HG03342 (cell line): Measurements from ENCODE around the gene UBR3.
"Not testable (repeated sequence)": the region's sequence is repeated elsewhere in the genome, so short reads cannot be mapped to it uniquely, and the experiment has no call there.

ENCODE experiments used
- ATAC-seq: cut with Tn5 transposase; IDR thresholded peaks from one replicate; pipeline ENCODE4 v1.9.1; 2021; ENCODE audit warnings: mild to moderate bottlenecking, moderate library complexity; ENCODE audit not compliant: unreplicated experiment

The UBR3 gene

DNA sequence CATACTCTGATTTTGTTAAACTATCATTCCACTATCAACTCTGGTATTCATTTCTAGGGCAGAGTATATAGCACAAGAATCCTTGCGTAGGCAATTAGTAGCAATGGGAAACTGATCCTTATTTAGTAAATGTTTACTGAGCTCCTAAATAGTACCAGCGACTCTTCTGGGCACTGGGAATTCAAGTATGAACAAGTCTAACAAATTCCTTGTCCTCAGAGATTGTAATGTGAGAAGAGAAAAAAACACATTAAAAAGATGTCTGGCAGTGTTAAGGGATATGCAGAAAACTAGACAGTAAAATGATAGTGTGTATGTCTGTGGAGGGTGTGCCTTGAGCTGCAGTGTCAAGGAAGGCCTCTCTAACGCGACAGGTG is 3.3 kb upstream of the UBR3 start:
- ATAC-seq, result no peak

DNA sequence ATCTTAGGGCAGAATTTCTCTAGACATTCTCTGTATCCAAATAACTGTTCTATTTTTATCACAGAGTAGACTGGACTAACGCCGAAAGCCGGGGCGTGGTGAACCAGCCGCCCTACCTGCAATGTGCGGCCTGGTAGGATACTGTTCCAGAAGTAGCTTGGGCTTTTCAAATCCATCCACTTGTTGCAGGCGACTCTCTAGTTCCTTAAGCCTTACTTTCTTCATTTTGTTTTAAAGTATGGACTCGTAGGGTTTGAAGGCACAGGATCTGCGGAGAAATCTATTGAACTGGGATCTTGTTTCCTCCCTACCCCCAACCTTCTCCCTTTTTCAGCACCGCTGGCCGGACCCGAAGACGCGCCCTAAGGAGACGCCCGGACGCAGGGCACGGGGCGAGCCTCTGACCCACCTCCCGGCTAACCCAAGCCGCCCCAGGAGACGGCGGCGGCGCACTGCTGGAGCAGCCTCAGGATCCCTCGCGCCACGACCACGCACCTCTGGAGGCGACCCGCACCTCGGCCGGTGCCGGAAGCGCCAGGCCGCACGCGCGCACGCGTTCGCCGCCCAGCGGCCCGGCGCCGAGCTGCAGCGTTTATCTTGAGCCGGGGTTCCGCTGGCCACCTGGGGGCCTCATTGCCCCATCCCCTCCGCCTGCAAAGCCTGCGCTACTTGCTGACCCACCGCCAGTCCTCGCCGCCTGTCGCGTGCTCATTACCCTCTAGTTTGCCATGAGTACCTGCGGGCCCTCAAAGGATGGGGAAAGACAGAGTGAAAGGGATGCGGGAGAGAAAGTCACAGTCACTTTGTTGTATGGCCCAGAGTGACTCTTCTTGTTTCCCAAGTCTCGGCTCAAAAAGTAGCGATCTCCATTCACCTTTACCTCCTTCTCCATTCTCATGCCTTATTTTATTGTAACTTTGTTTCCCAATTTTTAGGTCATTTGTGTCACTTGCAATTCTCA is 2.6 kb upstream of the UBR3 start, which contains the start of gene METTL5:
METTL5 (minus strand) TSS at position 533 of the 961 bp plus-strand sequence; CDS start at position 225, 308 bp downstream.
- peak; percentile 65 for ATAC-seq

DNA sequence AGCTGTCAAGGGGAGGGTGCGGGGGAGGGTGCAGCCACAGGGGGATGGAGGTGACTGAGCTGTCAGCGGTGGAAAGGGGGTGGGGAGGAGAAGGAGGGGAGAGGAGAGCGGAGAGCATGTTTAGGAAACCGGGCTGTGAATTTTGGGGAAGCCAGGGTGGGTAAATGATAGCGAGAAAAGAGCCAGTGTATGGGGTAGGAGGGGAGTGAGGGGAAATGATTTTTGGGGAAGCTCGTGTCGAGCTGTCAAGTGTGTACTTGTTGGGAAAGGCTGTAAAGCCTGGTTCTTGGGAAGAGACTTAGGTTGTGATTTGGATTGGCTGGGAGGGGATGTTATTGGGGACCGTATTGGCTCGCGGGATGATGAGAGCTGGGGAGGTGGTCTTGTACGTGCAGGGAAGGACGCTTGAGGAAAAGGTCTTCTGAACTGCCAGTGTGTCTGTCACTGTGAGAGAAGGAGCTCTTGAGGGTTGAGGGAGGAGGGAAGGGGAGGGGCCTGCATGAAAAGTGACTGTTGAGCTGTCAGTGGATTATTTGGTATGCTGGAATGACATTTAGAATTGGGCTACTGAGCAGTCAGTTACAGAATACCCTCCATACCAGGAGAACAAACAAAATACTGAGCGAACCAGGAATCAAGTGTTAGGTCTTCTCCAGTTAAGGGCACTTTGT is 1.0 kb downstream of the UBR3 start:
- ATAC-seq, result peak; percentile 36

DNA sequence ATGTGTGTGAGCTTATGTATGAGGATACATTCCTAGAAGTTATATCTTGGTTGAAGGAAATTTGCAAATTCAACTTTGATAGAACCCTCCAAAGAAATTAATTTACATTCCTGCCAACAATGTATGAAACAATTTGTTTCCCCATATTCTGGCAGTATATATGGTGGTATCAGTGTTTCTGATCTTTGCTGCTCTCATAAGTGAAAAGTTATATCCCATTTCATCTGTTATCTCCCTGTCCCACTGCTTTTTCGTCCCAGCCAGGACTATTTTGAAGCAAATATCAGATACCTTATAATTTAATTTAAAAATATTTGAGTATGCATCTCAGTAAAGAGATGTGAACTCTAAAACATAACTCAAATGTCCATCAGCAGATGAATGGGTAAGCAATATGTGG is 7.1 kb downstream of the UBR3 start:
- ATAC-seq, result no peak

DNA sequence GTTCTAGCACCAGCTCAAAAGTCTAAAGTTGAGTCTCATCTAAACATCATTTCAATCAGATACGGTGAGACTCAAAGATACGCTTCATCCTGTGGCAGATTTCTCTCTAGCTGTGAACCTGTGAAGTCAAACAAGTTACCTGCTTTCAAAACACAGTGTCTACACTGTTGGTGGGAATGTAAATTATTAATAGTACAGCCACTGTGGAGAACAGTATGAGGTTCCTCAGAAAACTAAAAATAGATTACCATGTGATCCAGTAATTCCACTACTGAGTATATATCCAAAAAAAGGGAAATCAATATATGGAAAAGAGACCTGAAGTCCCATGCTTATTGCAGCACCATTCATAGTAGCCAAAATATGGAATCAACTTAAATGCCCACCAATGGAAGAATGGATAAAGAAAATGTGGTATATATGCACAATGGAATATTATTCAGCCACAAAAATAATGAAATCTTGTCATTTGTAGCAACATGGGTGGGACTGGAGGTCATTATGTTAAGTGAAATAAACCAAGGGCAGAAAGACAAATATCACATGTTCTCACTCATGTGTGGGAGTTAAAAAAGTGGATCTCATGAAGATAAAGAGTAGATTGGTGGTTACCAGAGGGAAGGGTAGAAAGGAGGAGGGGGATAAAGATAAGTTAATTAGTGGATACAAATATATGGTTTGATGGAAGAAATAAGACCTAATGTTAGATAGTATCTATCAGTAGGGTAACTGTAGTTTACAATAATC is 11.7 kb downstream of the UBR3 start:
- no peak for ATAC-seq

DNA sequence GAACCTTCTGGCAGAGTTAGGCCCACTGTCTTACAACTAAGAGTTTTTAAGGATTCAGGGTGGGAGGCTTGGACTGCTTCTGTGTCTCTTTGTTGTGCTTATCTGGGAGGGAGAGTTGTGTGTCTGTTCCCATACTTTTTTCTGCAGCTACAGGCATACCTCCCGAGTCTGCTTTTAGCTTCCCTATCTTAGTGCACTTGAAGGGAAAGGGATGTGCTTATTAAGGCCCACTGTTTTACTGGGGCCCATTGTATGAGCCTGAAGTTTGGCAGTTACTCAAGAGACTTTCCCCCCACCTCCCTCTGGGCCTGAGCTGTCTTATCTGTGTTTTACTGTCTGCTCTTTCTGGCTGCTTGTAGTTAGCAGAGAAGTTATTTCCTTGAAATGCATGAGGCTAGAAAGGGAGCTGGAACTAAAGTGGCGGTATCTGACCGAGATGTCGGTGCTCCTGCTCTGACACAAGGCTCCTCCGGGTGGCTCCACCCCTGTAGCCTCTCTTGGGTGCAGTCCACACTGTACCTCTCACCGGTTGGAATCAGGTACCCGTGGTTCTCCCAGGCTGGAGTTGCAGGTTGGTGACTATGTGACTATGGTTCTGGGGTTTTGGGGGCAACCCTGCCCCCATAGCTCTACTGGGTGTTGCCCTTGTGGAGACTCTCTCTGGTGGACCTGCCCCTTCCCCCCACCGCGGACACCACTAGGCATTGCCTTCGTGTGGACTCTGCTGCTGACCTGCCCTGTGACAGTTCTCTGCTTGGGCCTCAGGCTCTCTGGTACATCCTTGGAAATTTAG is 12.9 kb downstream of the UBR3 start:
- ATAC-seq, result no peak

DNA sequence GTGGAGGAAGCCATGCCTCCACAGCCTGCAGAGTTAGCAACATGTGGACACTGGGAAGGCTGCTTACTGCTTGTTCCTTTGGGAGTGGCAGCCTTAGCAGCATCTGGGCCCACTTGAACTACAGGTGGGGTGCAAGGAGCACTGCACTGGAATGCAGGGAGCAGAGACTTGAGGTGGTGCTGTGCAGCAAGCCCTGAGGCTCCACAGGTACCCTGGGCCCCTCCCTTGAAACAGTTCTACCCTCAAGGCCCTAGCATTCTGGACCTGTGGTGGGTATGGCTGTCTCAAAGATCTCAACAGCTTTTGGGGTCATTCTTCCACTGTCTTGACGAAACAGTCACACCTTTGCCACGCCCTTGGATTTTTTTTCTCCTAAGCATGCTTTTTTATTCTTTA is 13.5 kb downstream of the UBR3 start:
- ATAC-seq, result no peak

DNA sequence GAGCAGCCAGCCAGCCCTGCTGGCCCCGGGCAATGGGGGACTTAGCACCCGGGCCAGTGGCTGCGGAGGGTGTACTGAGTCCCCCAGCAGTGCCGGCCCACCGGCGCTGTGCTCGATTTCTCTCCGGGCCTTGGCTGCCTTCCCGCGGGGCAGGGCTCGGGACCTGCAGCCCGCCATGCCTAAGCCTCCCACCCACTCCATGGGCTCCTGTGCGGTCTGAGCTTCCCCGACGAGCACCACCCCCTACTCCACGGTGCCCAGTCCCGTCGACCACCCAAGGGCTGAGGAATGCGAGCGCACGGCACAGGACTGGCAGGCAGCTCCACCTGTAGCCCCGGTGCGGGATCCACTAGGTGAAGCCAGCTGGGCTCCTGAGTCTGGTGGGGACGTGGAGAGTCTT is 14.4 kb downstream of the UBR3 start:
- not testable (repeated sequence) for ATAC-seq

DNA sequence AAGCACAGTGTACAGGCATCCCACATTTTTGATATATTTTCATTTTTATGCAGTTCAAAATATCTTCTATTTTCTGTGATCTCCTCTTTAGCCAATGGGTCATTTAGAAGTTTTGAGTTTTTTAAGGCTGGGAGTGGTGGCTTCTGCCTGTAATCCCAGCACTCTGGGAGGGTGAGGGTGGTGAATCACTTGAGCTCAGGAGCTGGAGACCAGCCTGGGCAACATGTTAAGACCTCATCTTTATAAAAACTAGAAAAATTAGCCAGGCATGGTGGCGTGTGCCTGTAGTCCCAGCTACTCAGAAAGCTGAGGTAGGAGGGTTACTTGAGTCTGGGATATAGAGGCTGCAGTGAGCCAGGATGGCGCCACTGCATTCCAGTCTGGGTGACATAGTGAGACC is 17.8 kb downstream of the UBR3 start:
- ATAC-seq, result no peak

DNA sequence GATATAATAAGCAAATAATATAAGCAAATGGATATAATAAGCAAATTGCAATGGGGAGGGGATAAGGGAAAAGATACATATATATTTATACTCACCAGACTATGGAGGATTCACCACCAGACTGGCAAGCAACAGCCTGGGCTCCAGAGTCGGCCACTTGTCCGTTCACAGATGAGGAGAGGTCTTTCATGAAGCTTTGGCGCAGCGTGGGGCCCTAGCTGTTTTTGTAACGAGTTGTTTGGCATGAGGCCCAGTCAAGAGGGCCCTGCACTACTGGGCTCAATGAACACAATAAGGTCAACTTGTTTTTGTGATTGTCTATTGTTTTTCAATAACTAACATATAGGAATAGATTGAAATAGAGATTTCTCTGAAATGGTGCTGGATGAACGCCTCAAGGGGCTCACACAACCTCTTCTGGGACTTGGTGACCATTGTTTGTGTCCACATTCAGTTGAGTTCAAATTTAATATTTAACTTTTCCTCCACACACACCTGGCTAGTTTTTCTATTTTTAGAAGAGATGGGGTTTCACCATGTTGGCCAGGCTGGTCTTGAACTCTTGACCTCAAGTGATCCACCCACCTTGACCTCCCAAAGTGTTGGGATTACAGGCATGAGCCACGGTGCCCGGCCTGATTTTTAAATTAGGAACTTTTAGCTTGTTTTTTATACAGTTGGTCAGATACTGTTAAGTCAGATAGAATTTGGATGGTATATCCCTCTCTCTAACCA is 21.9 kb downstream of the UBR3 start:
- not testable (repeated sequence) for ATAC-seq

DNA sequence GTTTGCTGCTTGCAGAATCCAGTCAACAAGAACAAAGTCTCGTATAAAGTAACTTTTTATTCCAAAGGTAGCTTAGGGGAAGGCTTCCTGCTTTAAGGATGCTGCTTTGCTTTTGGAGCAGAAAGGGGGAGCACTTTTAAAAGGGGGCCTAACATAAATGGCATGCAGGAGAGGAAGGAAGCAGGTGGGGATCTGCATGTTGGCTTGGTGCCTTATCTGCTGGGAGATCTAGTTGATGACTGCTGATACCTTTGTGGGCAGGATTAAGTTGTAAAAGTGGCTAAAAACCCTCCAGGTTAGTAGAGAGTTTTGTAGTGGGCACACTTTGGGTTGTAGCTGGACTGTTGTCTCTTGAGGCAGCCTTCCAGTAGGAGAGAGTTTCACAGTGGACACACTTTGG is 22.5 kb downstream of the UBR3 start:
- no peak for ATAC-seq

DNA sequence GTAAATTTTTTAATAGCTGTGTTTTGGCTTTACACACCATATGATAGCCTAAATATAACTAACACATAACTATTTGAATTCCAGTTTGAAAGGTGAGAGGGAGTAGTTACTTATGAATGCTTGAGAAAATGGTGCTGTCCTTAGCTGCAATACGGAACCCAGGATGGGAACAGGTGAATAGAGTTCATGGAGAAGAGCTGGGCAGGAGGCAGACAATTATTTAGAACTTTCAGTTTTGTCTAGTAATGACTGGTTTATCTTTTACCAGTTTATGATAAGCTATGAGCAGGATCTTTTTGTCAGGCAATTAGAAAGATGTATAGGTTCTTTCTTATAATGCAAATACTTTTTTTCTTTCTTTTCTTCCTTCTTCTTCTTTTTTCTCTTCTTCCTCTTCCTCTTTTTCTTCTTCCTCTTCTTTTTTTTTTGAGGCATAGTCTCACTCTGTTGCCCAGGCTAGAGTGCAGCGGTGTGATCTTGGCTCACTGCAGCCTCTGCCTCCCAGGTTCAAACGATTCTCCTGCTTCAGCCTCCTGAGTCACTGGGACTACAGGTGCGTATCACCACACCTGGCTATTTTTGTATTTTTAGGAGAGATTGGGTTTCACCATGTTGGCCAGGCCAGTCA is 25.9 kb downstream of the UBR3 start:
- ATAC-seq, result no peak

DNA sequence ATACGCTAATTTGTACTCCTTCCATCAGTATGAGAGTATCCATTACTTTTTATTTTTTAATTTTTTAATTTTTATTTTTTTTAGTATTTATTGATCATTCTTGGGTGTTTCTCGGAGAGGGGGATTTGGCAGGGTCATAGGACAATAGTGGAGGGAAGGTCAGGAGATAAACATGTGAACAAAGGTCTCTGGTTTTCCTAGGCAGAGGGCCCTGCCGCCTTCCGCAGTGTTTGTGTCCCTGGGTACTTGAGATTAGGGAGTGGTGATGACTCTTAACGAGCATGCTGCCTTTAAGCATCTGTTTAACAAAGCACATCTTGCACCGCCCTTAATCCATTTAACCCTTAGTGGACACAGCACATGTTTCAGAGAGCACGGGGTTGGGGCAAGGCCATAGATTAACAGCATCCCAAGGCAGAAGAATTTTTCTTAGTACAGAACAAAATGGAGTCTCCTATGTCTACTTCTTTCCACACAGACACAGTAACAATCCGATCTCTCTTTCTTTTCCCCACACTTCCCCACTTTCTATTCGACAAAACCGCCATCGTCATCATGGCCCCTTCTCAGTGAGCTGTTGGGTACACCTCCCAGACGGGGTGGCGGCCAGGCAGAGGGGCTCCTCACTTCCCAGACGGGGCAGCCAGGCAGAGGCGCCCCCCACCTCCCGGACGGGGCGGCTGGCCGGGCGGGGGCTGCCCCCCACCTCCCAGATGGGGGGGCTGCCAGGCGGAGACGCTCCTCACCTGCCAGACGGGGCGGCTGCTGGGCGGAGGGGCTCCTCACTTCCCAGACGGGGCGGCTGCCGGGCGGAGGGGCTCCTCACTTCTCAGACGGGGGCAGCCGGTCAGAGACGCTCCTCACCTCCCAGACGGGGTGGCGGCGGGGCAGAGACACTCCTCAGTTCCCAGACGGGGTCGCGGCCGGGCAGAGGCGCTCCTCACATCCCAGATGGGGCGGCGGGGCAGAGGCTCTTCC is 28.3 kb downstream of the UBR3 start:
- ATAC-seq, result not testable (repeated sequence)

DNA sequence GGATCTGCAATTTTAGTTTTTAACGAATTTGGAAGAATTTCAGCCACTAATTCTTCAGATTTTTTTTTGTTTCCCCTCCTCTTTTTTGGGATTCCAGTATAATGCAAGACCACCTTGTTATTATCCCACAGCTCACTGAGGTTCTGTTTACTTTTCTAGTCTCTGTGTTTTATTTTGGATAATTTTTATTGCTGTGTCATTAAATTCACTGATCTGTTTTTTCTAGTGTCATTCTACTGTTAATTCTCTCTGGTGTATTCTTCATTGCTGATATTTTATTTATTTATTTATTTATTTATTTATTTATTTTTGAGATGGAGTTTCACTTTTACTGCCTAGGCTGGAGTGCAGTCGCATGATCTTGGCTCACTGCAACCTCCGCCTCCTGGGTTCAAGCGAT is 32.2 kb downstream of the UBR3 start:
- ATAC-seq, result no peak

DNA sequence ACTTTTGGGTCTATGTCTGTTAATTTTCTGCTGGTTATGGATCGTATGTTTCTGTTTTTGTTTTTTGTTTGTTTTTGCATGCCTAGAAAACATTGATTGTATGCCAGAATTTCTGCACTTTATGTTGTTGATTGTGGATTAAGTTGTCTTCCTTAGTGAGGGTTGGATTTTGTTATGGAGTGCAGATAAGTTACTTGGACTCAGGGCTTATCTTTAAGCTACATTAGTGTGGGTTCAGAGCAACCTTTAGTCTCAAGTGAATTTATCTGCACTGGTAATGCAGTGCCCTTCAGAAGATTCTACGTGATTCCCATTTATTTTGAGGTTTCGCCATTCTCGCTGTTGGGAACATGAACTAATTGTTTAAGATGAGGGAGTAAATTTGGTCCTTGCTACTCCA is 32.9 kb downstream of the UBR3 start:
- ATAC-seq, result no peak

DNA sequence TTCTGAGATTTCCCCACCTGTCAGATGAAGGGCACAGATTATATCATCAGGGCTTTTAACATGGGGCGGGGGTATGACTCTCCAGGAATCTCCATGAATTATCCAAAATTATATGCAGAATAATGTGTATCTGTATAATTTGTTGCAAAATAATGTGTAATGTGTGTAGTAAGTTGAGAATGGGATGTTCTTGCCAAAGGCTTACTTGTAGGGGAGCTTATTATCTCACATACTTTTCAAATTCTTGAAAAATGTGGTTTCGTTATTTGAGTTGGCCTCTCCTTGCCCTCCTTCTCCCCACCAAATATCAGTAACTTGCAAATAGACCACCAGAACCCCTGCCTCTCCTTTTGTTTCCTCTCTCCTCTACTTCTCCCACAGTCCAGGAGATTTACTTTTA is 35.6 kb downstream of the UBR3 start:
- no peak for ATAC-seq

DNA sequence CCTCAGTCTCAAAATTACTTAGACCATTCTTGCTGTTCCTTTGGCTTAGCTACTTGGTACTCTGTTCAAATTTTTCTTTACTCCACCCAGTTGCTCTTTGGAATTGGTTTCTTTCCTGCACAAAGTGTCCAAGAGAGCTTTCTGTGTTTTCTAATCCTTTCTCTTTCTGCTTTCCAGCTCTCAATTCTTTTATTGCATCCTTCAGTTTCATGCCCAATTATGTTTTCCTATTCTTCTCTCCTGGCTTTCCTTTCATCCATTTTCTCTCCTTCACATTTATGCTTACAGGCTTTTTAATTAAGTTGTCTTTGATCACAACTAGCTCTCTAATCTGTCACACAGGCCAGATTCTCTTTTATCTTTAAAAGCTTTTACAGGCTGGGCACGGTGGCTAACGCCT is 38.2 kb downstream of the UBR3 start:
- ATAC-seq, result no peak

DNA sequence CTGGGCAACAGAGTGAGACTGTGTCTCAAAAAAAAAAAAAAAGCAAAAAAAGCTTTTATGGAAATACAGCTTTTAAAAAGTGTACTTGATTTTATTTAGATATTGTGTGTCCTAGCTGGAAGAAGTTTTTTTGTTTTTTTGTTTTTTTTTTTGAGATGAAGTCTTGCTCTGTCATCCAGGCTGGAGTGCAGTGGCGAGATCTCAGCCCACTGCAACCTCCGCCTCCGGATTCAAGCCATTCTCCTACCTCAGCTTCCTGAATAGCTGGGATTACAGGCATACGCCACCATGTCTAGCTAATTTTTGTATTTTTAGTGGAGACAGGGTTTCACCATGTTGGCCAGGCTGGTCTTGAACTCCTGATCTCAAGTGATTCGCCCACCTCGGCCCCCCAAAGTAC is 39.0 kb downstream of the UBR3 start:
- ATAC-seq, result not testable (repeated sequence)
